ENCODE results near the gene RNASE8. TPM values are rescaled to one million over a fixed set of nuclear protein-coding genes. Genes with fewer than 3 reads are reported as not detected.
A peak's percentile ranks its signal among the peaks of the same experiment; 100 is the strongest.

RNASE8 gene
- total and polyA plus RNA-seq, 2 of the 8 experiments (the other 6 are each of a cell fraction or from before 2014, with no cell fraction given): not detected

- TF ChIP-seq TEAD4 (IDR thresholded peaks at IDR 0.05; ENCODE audit: low read depth, low read length) (peak; percentile 85), NANOG (IDR thresholded peaks at IDR 0.05; ENCODE audit: insufficient read depth, low read depth, low read length, poor library complexity, severe bottlenecking) (peak; percentile 13), RBBP5 (IDR thresholded peaks at IDR 0.05; ENCODE audit: borderline replicate concordance, low read depth, low read length) (no peak)
These were observed 42.8 kb upstream of the RNASE8 start (continued) for GRCh38 chr14:21014761-21015190.
